Endodermal cell (in vitro differentiated cells): ENCODE data around the gene SPAG9. TPM values are rescaled to one million over a fixed set of nuclear protein-coding genes. Genes with fewer than 3 reads are reported as not detected.

Experiments used
- DNase-seq: peaks from one replicate; pipeline ENCODE4 v3.0.0-alpha.2; 2017
- H3K27ac ChIP-seq: 2 replicates; pipeline ENCODE4 v1.5.1; 2013; ENCODE audit warnings: mild to moderate bottlenecking, low read depth, low read length, moderate library complexity
- H3K27me3 ChIP-seq: 2 replicates; pipeline ENCODE4 v1.6.1; 2013; ENCODE audit warnings: mild to moderate bottlenecking, low read length, moderate library complexity; ENCODE audit not compliant: insufficient read depth, control insufficient read depth, poor library complexity, severe bottlenecking
- H3K36me3 ChIP-seq: 2 replicates; pipeline ENCODE4 v1.7.0; 2013; ENCODE audit warnings: mild to moderate bottlenecking, low read length, moderate library complexity; ENCODE audit not compliant: control insufficient read depth, insufficient read depth
- H3K4me1 ChIP-seq: one replicate; pipeline ENCODE4 v1.7.0; 2013; ENCODE audit warnings: low read length; ENCODE audit not compliant: control insufficient read depth, insufficient read depth
- H3K4me3 ChIP-seq: 2 replicates; pipeline ENCODE4 v1.5.1; 2013; ENCODE audit warnings: mild to moderate bottlenecking, low read length, moderate library complexity
- H3K9ac ChIP-seq: 2 replicates; pipeline ENCODE4 v1.6.1; 2013; ENCODE audit warnings: mild to moderate bottlenecking, low read length, moderate library complexity; ENCODE audit not compliant: poor library complexity, severe bottlenecking; ENCODE audit errors: extremely low read depth
- H3K9me3 ChIP-seq: 2 replicates; pipeline ENCODE4 v1.6.1; 2013; ENCODE audit warnings: mild to moderate bottlenecking, low read length, moderate library complexity; ENCODE audit not compliant: control insufficient read depth
- H3K27ac Mint-ChIP-seq: 2 replicates; pipeline ENCODE4 v1.8.0; 2020; ENCODE audit warnings: mixed read lengths
- H3K27me3 Mint-ChIP-seq: 2 replicates; pipeline ENCODE4 v1.8.0; 2021; ENCODE audit warnings: mild to moderate bottlenecking, mixed read lengths; ENCODE audit not compliant: insufficient read depth
- H3K36me3 Mint-ChIP-seq: 2 replicates; pipeline ENCODE4 v1.8.0; 2020; ENCODE audit warnings: low read depth, mixed read lengths
- H3K4me1 Mint-ChIP-seq: 2 replicates; pipeline ENCODE4 v1.8.0; 2020; ENCODE audit warnings: mixed read lengths
- H3K4me3 Mint-ChIP-seq: 2 replicates; pipeline ENCODE4 v1.8.0; 2020; ENCODE audit warnings: mild to moderate bottlenecking, moderate library complexity, mixed read lengths
- H3K9me3 Mint-ChIP-seq: 2 replicates; pipeline ENCODE4 v1.8.0; 2020; ENCODE audit warnings: mild to moderate bottlenecking, mixed read lengths
- CTCF ChIP-seq: fragments of 200-600 bp; sonication (generic); conservative IDR thresholded peaks from 2 replicates; pipeline ENCODE4 v1.5.0; 2021; ENCODE audit warnings: antibody characterized with exemption, mild to moderate bottlenecking
- WGBS, 2 experiments: methylation state at CpG; one replicate each; pipeline versions ENCODE4 v1.1.5 to v1.1.7; 2013; ENCODE audit warnings: missing lambda C conversion rate in 2 of 2, mixed read lengths in 1 of 2; ENCODE audit not compliant: insufficient coverage in 1 of 2, insufficient read length in 1 of 2; 5-methylcytosine and 5-hydroxymethylcytosine counted together
- total RNA-seq, 2 donors: library from RNA; stranded (reverse); fragmentation: NEBNext Ultra II Directional in 1 of 2; extraction: Animal tissue kit (Norgen Biotek cat#: 25700) in 1 of 2; gene quantifications; 2 replicates in 1 of 2; 3 replicates in 1 of 2; pipeline ENCODE4 v1.2.1, GENCODE V29; 2021

The SPAG9 gene
- total RNA-seq, 2 donors from 2014 or later: 64.8 to 77.7 TPM

DNA sequence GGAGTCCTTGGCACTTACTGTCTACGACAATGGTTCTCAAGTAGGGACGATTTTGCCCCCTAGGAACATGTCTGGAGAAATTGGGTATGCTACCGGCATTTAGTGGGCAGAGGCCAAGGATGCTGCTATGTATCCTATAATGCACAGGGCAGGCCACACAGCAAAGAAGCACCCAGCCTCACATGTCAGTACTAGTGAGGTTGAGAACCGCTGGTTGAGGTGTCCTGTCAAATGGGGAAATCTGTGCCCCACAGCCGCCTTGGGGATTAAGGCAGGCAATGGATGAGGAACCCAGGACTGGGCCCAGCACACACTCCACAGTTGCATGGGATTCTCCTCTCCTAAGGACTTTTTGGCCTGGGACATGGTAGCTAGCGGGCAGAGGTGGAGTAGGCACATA lies 167.8 kb downstream of the SPAG9 start:
- TF ChIP-seq CTCF: no peak
- Mint-ChIP-seq H3K36me3 (no peaks in the 10 kb centered on the region), H3K27ac (no peak overlapping the region), H3K4me3 (no peak overlapping the region), H3K27me3 (peaks cover 5% of the 10 kb centered on the region), H3K4me1 (peaks cover 23% of the 10 kb centered on the region), H3K9me3 (no peaks in the 10 kb centered on the region)
- no peak overlapping the region for H3K4me3 ChIP-seq
- 97 to 98% methylated on average over 6 of the region's 6 CpGs for WGBS, 2 experiments
- no peaks in the 10 kb centered on the region for H3K9me3 ChIP-seq
- H3K9ac ChIP-seq: no peak overlapping the region
- DNase-seq: no peak
- H3K4me1 ChIP-seq: peaks cover 16% of the 10 kb centered on the region
- H3K27me3 ChIP-seq: no peaks in the 10 kb centered on the region
- no peak overlapping the region for H3K27ac ChIP-seq
- no peaks in the 10 kb centered on the region for H3K36me3 ChIP-seq

GRCh38 chr17:50952013-50952412 lies 168.7 kb downstream of the SPAG9 start:
- no peak overlapping the region for H3K4me3 ChIP-seq
- no peak overlapping the region for H3K4me3 Mint-ChIP-seq
- H3K36me3 ChIP-seq: no peaks in the 10 kb centered on the region
- no peaks in the 10 kb centered on the region for H3K9me3 ChIP-seq
- no peaks in the 10 kb centered on the region for H3K36me3 Mint-ChIP-seq
- no peaks in the 10 kb centered on the region for H3K27me3 ChIP-seq
- no peak for DNase-seq
- no peaks in the 10 kb centered on the region for H3K9me3 Mint-ChIP-seq
- H3K27ac ChIP-seq: no peak overlapping the region
- H3K4me1 ChIP-seq: peaks cover 16% of the 10 kb centered on the region
- peaks cover 5% of the 10 kb centered on the region for H3K27me3 Mint-ChIP-seq
- no peak for TF ChIP-seq CTCF
- no peak overlapping the region for H3K27ac Mint-ChIP-seq
- 95 to 100% methylated on average over 1 to 5 of the region's 5 CpGs for WGBS, 2 experiments
- no peak overlapping the region for H3K9ac ChIP-seq
- H3K4me1 Mint-ChIP-seq: peaks cover 28% of the 10 kb centered on the region

DNA sequence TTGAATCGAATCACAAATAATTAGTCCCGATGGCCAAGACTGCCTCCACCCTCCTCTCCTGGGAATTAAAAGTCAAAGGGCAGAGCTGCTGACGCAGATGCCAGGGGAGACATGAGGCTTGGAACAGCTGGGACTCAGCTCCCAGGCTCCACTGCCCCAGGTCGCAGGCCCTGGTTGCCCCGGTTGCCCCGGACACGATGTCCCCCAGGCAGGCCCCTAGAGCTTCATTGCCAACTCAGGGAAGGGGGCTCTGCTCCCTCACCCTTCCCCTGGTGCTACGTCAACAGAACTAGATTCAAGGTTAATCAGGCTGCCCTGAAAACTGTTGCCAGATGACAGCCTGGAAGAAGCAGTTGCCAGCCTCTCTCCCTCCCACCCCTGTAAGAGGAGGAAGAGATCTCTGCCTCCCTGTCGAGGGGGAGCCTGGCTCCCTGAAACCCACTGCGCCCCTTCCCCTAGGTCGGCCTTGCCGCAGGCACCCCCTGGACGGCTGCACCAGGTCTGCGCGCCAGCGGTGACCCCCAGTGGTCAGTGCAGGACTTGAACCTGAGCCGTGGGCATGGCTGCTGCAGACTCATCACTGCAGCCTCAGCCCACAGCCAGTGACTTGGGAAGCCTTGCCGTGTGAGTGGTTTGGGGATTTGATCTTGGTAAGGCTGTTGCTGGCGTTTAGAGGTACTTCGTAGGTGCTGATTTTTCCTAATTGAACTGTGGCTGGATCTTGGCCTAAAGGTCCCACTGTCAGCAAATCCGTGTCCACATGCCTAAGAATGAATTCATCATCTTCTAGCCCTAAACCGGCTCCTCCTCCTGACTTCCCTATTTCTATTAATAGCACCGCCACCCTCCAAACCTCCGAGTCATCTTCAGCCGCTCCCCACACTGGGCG lies 170.4 kb downstream of the SPAG9 start:
- Mint-ChIP-seq H3K27ac (no peak overlapping the region), H3K36me3 (no peaks in the 10 kb centered on the region), H3K4me1 (peaks cover 26% of the 10 kb centered on the region), H3K9me3 (no peaks in the 10 kb centered on the region), H3K4me3 (no peak overlapping the region), H3K27me3 (peaks cover 7% of the 10 kb centered on the region)
- peak; percentile 96 for DNase-seq
- Histone ChIP-seq H3K36me3 (no peaks in the 10 kb centered on the region), H3K9ac (no peak overlapping the region), H3K4me1 (peaks cover 16% of the 10 kb centered on the region), H3K9me3 (no peaks in the 10 kb centered on the region), H3K27ac (peak overlapping the region; percentile 72), H3K4me3 (no peak overlapping the region), H3K27me3 (no peaks in the 10 kb centered on the region)
- WGBS, 2 experiments: 35 to 53% methylated on average over 9 to 26 of the region's 26 CpGs
- TF ChIP-seq CTCF: peak; percentile 87
